Body of pancreas (tissue), 4 donors: ENCODE data around the gene PDK4.

ENCODE experiments used
- CTCF ChIP-seq, 7 experiments: fragments of 450-650 bp in 4 of 7; fragments of 200-600 bp in 3 of 7; sonication (generic) in 3 of 7; IDR thresholded peaks; one replicate each; pipeline ENCODE4 v1.5.1; 2016 to 2019; ENCODE audit warnings: antibody characterized with exemption in 7 of 7
- POLR2A ChIP-seq, 3 donors: fragments of 450-650 bp; IDR thresholded peaks; one replicate each; pipeline ENCODE4 v1.6.1; 2016; ENCODE audit warnings: antibody characterized with exemption in 3 of 3, mild to moderate bottlenecking in 2 of 3

DNA sequence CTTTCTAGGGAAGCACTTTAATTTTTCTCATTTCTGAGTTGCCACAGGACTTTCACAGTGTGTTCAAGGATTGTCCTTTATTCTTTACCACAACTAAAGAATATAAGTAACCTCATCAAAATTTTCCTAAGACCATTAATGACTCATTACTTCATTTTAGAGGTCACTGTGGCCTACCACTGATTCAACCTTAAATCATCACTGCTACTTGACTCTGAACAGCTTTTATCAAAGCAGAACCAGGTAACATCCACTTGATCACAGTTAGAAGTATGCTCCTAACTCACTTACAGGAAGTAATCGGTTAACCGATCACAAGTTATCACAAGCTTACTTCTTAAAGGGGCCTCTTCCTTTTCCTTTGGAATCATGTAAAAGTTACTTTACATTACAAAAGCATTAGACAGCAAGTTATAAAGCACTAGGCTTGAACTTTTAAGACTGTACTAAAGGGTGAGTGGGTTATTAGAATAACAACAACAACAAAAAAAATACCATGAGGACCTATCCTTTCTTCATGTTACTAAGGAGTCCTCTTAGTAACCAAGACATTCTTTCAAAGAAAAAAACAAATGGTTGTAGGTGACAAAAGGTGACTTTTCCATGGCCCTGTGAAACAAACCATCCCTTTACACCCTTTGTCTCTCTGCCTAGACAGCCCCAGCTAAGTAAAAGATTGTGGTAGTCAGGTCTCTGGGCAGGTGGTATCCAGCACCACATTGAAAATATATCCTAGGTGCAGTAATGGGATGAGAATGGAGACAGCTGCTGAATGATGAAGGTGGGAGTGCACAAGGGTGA is 40.0 kb upstream of the PDK4 start:
- no peak for TF ChIP-seq CTCF (IDR thresholded peaks at IDR 0.05)
- no peak for TF ChIP-seq POLR2A (IDR thresholded peaks at IDR 0.05)
